WI38 (cell line): ENCODE results near the gene MEGF11.

Experiments
- H3K4me3 ChIP-seq: 2 replicates; pipeline ENCODE4 v1.5.1; 2011; ENCODE audit warnings: low read depth, mild to moderate bottlenecking, control low read depth, low read length
- TF ChIP-seq, protein P1 (sequence below): IDR thresholded peaks from 2 replicates; pipeline ENCODE4 v1.5.1; 2012; ENCODE audit warnings: low read depth, mild to moderate bottlenecking, control low read depth, low read length

Gene MEGF11

DNA sequence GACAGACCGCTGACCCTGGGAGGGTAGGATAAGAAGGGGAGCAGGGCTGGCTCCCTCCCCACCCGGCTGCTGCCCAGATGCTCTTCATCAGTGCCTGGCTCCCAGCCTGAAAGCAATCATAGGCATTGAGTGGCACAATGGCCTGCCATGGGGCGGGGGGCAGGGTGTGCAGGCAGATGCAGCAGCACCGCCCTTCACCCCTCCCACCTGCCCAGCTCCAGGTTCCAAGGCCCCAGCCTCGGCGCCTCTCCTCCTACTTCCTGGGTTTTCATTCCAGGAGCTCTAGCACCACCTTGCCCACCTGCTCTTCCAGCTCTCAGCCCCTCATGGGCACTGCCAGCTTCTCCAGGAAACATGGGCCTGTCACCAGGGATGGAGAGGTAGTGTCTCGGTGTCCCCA, 101.7 kb downstream of the MEGF11 start:
- TF ChIP-seq, protein P1, sequence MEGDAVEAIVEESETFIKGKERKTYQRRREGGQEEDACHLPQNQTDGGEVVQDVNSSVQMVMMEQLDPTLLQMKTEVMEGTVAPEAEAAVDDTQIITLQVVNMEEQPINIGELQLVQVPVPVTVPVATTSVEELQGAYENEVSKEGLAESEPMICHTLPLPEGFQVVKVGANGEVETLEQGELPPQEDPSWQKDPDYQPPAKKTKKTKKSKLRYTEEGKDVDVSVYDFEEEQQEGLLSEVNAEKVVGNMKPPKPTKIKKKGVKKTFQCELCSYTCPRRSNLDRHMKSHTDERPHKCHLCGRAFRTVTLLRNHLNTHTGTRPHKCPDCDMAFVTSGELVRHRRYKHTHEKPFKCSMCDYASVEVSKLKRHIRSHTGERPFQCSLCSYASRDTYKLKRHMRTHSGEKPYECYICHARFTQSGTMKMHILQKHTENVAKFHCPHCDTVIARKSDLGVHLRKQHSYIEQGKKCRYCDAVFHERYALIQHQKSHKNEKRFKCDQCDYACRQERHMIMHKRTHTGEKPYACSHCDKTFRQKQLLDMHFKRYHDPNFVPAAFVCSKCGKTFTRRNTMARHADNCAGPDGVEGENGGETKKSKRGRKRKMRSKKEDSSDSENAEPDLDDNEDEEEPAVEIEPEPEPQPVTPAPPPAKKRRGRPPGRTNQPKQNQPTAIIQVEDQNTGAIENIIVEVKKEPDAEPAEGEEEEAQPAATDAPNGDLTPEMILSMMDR: no peak

DNA sequence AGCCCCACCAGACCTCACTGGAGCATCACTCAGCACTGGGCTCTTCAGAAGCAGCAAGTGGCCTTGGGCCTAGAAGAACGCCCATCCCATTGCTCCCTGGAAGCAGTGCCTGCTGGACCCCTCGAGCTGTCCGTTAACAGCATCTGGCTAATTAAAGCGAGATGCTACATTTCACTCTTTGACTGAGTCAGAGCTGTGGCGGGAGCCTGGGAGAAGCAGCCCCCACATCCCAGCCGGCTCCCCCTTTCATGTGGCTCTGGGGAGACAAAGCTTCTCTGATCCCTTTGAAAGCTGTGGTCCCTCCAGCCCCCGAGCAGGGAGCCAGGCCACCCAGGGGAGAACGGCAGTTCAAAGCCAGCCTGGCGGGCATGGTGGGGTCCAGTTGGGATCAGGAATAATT, 103.7 kb downstream of the MEGF11 start:
- no peak overlapping the region for H3K4me3 ChIP-seq
- TF ChIP-seq, protein P1: no peak

More for the DNA sequence above, 101.7 kb downstream of the MEGF11 start:
- no peak overlapping the region for H3K4me3 ChIP-seq

DNA sequence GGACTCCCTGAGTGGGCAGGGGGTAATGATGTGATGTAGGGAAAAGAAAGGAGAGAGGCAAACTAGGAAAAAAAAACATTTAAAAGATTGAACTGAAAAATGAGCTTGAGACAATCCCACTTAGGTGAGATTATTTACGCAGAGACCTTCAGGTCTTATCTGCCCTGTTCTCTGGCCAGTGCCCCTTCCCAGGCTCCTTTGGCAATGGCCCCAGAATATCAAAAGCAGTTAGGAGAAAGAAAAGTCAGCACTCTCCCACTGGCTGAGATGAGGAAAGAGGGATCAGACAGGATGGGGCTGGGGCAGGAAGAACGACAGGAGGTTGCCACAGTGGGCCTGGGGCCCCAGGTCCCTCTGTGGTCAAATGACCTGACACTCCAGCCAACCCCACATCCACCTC, 105.4 kb downstream of the MEGF11 start:
- TF ChIP-seq, protein P1: no peak
- no peak overlapping the region for H3K4me3 ChIP-seq

DNA sequence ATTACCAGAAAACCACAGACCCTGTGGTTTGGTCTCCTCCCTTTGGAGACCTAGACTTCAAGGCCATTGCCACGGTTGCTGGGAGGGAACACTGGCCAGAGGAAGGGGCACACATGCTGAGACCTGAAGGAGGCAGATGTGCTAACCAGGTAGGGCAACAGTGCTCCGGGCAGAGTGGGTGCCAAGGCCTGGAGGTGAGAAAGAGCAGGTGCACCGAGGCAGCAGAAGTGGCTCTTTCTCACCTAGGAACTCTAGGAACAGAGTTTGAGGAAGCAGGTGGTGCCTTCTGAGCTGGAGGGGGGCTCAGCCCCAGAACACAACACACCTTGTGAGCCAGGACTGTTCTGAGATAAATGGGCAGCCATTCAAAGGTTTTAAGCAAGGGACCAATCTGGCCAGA, 106.1 kb downstream of the MEGF11 start:
- H3K4me3 ChIP-seq: no peak overlapping the region
- TF ChIP-seq, protein P1: no peak

DNA sequence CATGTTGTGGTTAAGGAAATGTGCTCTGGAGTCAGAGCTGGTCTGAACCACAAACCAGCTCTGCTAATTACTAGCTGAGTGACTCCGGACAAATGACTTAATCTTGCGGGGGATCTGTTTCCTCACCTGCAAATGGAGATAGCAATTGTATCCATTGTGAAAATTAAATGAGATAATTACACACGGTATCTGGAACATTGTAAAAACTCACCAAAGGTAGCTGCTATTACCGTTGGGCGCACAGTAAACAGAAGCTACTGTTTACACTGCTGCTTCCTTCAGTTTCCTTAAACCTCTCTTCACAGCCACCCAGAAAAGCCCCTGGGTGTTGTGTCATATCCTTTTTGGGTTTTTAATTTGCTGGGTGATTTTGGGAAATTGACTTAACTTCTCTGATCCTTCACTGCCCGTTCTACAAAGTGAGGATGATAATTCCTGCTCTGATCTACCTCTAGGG, 107.8 kb downstream of the MEGF11 start:
- TF ChIP-seq, protein P1: no peak
- no peak overlapping the region for H3K4me3 ChIP-seq

DNA sequence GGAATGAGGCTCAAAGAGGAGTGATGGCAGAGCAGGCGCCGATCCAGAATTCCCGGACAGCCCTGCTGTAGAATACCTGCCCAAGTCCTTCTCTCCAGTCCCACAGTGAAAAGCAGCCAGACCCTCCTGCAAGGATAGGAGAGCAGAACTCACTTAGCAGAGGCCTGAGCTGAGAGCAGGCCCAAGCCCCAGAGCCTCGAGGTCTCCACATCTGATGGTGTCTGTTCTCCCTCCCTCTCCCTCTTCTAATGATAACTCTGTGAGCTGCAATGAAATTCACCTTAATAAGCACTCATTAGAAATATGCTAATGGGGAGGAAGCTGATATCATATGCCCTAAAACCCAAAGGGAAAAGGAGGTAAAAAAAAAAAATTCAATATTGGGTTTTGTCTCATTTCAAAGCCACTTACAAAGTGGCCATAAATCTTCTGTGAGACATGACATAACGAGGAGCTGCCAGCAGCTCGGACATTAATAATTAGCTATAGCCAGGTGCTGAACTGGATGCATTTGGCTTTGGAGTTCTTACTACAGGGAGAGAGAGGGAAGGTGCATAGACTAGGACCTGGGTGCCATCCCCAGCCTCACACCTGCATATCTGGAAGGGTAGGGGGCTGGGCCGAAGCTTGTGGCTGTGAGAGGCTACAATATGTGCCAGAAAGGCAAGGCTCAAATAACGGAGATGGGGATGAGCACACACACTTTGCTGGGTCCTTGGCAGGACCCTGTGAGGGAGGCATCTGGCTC, 108.4 kb downstream of the MEGF11 start:
- TF ChIP-seq, protein P1: no peak
- no peak overlapping the region for H3K4me3 ChIP-seq

DNA sequence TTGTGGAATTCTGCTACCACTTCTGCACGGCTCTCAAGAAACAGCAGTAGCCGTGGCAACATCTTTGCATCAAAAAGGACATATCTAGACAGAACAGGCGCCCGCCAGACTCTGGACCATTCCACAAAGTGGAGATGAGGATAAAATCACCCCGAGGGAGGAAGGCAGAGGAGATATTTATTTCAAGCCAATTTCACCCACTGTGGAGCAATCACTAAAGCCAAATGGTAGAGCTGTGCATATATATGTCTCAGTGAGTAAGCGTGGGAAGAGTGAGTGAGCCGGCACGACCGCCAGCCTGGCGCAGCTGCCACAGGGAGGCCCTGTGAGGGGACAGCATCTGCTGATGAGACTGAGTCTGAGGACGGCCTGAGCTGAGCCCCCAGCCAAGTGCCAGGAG, 111.3 kb downstream of the MEGF11 start:
- TF ChIP-seq, protein P1: no peak
- no peak overlapping the region for H3K4me3 ChIP-seq
